ENCODE results near the gene ANKRD30BL. TPM values are rescaled to one million over a fixed set of nuclear protein-coding genes. Genes with fewer than 3 reads are reported as not detected.
A peak's percentile ranks its signal among the peaks of the same experiment; 100 is the strongest.
"Not testable (repeated sequence)": the region's sequence is repeated elsewhere in the genome, so short reads cannot be mapped to it uniquely, and the experiment has no call there.

Gene ANKRD30BL
- total RNA-seq, 2 experiments from 2014 or later, result 0.13 TPM; not detected in 1

DNA sequence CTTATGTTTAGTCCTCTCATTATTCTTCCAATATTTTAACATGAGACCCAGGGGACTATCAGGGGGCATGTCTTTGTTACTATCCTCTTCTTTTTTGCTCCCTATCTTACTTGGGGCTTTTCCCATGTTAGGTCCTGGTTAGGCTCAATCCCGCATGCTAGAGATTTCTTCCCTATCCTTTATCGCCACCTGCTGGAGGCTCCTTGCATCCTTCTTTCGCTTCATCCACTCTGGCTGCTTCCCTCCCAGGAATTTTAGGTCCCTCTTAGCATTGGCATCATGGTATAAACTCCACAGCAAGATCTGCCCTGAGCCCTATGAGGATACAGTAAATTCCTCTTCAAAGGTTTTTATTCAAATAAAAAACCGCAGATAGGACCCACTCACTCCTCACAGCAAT is 15.0 kb downstream of the ANKRD30BL start:
- BruUV-seq (replicated peaks); POLR2A ChIA-PET; H3K9me2 ChIP-seq (ENCODE audit: insufficient read depth, low read length); H4K20me1 ChIP-seq (ENCODE audit: insufficient read depth, low read length); CTCF ChIA-PET (ENCODE audit: unreplicated experiment); H3K36me3 ChIP-seq (ENCODE audit: insufficient read depth, low read length); H3K9me3 ChIP-seq (ENCODE audit: low read length); H3K79me2 ChIP-seq (ENCODE audit: insufficient read depth, low read depth, low read length); H2AFZ ChIP-seq (ENCODE audit: low read length): not testable (repeated sequence)
- H3K4me2 ChIP-seq (ENCODE audit: low read length), result peak overlapping the region; percentile 58
- TF ChIP-seq, protein P1, sequence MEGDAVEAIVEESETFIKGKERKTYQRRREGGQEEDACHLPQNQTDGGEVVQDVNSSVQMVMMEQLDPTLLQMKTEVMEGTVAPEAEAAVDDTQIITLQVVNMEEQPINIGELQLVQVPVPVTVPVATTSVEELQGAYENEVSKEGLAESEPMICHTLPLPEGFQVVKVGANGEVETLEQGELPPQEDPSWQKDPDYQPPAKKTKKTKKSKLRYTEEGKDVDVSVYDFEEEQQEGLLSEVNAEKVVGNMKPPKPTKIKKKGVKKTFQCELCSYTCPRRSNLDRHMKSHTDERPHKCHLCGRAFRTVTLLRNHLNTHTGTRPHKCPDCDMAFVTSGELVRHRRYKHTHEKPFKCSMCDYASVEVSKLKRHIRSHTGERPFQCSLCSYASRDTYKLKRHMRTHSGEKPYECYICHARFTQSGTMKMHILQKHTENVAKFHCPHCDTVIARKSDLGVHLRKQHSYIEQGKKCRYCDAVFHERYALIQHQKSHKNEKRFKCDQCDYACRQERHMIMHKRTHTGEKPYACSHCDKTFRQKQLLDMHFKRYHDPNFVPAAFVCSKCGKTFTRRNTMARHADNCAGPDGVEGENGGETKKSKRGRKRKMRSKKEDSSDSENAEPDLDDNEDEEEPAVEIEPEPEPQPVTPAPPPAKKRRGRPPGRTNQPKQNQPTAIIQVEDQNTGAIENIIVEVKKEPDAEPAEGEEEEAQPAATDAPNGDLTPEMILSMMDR (conservative IDR thresholded peaks at IDR 0.05; ENCODE audit: low read length), result peak; percentile 69
- intact Hi-C loops (cut with micrococcal nuclease; ENCODE audit: unreplicated experiment), result loop anchor here (1.0 to 10.0 kb wide), 5 partner anchors 130 to 734 kb away; partner anchors contain the start of gene MZT2A
- H3K4me1 ChIP-seq (ENCODE audit: insufficient read depth, low read length, poor library complexity, severe bottlenecking), result peaks cover 16% of the 10 kb centered on the region
- H3K4me3 ChIP-seq (ENCODE audit: low read depth, low read length, poor library complexity, severe bottlenecking), result peak overlapping the region; percentile 41
- peak overlapping the region; percentile 89 for H3K27ac ChIP-seq (ENCODE audit: low read depth, low read length, poor library complexity, severe bottlenecking)
- peak; percentile 50 for DNase-seq (ENCODE audit: low spot score)

Small RNAs within 50 kb of the gene (small RNA-seq; reads per million reads assigned to genes)
- not detected for gene RNU6-1132P

Data from OCI-LY7 (cell line).